Measurements from ENCODE around the gene TGM2. TPM values are rescaled to one million over a fixed set of nuclear protein-coding genes. Genes with fewer than 3 reads are reported as not detected.
A peak's percentile ranks its signal among the peaks of the same experiment; 100 is the strongest.

The TGM2 gene
- total RNA-seq, 4 donors from 2014 or later = 2.8 to 33.2 (median 11.5) TPM

DNA sequence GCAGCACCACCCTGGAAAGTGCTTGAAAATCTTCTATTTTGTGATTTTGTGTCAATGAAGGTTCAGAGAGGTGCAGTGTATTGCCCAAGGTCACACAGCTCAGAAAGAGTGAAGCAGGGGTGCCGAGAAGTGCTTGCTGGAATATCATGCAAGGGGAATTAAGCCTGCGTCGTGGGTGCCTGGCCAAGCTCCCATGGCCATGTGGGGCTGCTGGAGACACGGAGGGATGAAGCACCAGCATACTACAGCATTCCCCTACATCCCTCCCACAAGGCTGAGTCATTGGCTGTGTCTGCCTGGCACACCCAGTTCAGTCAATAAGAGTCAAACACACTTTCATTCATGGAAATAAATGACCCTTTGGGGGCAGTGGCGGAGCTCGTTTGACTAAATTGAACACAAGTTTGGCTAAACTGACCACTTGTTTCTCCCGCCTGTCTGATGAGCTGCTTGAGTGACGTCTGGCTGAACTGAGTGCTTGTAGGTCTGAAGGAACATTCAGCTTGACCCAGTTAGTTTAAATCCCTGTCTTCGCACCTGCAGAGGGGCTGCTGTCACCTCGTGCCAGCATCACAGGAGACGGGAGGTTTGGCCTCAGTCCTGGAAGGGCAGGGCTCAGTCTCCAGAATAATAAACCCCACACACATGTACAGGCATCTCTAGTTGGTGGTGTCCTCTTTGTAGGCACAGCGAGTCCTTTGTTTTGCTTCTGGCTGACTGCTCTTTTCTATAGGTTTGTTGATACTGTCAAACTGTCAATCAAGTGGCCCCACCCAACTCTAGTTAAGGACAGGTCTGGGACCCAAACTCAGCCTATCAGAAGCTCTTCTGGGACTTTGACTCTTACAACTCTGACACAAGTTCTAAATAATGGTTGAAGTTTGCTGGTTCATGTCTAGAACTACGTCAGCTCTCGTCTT is 8.4 kb upstream of the TGM2 start:
- peaks cover 0 to 41% (median 14%) of the 10 kb centered on the region in 3 donors for H3K4me1 ChIP-seq
- DNase-seq = no peak
- no peaks in the 10 kb centered on the region for H3K36me3 ChIP-seq
- no peaks in the 10 kb centered on the region for H3K9me3 ChIP-seq
- no peak overlapping the region for H3K4me3 ChIP-seq
- peak overlapping the region in 1 of 4 donors; percentile 14 for H3K27ac ChIP-seq
- TF ChIP-seq CTCF (IDR thresholded peaks at IDR 0.05) (no peak), POLR2A (IDR thresholded peaks at IDR 0.05) (no peak)
- WGBS, 2 donors = 35 to 36% methylated on average over 10 to 14 of the region's 14 CpGs
- intact Hi-C loops (cut with DNase I) = no loop called here
- H3K27me3 ChIP-seq = no peaks in the 10 kb centered on the region

DNA sequence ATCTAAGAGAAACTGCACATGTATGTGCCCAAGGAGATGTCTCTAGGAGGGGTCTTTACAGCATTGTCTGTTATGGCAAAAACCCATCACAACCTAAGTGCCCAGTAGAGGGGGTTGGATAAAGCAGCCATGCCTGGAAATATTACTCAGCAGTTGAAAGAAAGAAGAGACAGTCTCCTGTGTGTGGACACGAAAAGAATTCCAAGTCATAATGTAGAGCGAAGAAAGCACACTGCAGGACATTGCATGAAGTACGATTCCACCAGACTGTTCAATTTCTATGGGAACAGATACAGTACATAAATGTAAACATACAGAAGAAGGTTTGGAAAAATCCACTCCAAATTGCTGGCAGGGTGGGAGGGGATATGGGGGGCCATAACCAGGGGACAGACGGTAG is 7.3 kb upstream of the TGM2 start:
- Histone ChIP-seq H3K9me3 (no peaks in the 10 kb centered on the region), H3K27me3 (no peaks in the 10 kb centered on the region), H3K27ac (peak overlapping the region in 1 of 4 donors; percentile 4), H3K4me3 (no peak overlapping the region), H3K4me1 (peaks cover 4 to 52% (median 25%) of the 10 kb centered on the region in 3 donors), H3K36me3 (no peaks in the 10 kb centered on the region)
- 51 to 68% methylated on average over 4 of the region's 4 CpGs for WGBS, 2 donors
- DNase-seq = no peak
- TF ChIP-seq CTCF (IDR thresholded peaks at IDR 0.05) (no peak), POLR2A (IDR thresholded peaks at IDR 0.05) (no peak)
- intact Hi-C loops (cut with DNase I) = no loop called here

- no peak for DNase-seq
- Histone ChIP-seq H3K27ac (peak overlapping the region in 2 of 4 donors; percentile 52 to 87), H3K9me3 (no peaks in the 10 kb centered on the region), H3K4me1 (peaks cover 9 to 60% (median 27%) of the 10 kb centered on the region in 3 donors), H3K4me3 (no peak overlapping the region), H3K36me3 (no peaks in the 10 kb centered on the region), H3K27me3 (no peaks in the 10 kb centered on the region)
- no peak for TF ChIP-seq POLR2A (IDR thresholded peaks at IDR 0.05)
- TF ChIP-seq CTCF (IDR thresholded peaks at IDR 0.05) = no peak
- 55 to 65% methylated on average over 4 of the region's 4 CpGs for WGBS, 2 donors
- intact Hi-C loops (cut with DNase I) = no loop called here
Measured at GRCh38 chr20:38171675-38172043, 6.6 kb upstream of the TGM2 start.

DNA sequence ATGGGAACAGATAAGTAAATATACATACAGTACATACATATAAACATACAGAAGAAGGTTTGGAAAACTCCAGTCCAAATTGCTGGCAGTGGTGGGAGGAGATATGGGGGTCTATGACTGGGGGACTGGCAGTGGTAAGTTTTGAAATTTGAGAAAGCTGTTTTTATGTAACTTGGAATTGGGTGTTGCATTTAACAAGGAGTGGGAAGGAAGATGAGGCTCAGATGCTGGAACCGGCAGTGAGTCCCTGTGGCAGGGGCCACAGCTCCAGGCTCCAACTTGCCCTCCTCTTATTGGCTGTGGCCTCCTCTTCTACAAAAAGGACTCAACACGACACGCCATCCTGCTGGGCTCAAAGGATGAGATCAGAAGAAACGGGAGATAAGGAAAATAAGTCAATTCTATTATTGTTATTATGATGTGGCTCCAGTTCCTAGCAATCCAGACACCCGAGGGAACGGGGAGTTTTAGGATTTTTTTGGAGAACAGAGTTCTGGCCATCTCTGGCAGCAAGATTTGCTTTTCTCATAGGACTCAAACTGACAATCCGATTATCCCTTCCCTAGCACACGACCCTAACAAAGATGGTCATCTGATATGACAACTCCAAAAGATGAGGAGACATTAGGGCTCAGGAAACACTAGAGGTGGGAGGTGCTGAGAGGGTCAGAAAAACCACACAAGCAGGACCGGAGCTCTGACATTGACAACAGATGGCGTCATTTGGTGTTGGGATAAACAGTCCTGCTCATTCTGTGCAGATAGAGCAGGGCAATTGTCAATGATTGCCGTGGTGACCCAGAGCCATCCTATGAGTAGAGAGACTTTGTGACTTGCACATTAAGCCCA is 6.0 kb upstream of the TGM2 start:
- peak overlapping the region in 3 of 4 donors; percentile 28 to 87 (median 52) for H3K27ac ChIP-seq
- no peaks in the 10 kb centered on the region for H3K36me3 ChIP-seq
- no peaks in the 10 kb centered on the region for H3K27me3 ChIP-seq
- H3K9me3 ChIP-seq = no peaks in the 10 kb centered on the region
- H3K4me3 ChIP-seq = no peak overlapping the region
- DNase-seq = no peak
- WGBS, 2 donors = 55 to 58% methylated on average over 11 of the region's 11 CpGs
- TF ChIP-seq POLR2A (IDR thresholded peaks at IDR 0.05) (no peak), CTCF (IDR thresholded peaks at IDR 0.05) (no peak)
- intact Hi-C loops (cut with DNase I) = no loop called here
- peaks cover 9 to 66% (median 29%) of the 10 kb centered on the region in 3 donors for H3K4me1 ChIP-seq

Measured in esophagus squamous epithelium (tissue), 5 donors.